ENCODE data around the gene DOC2A. TPM values are rescaled to one million over a fixed set of nuclear protein-coding genes. Genes with fewer than 3 reads are reported as not detected.
"Not testable (repeated sequence)": the region's sequence is repeated elsewhere in the genome, so short reads cannot be mapped to it uniquely, and the experiment has no call there.

The DOC2A gene
- total and polyA plus RNA-seq, 11 donors, result 0.09 to 1.4 (median 0.88) TPM; not detected in 4

- H3K27me3 ChIP-seq, result no peaks in the 10 kb centered on the region
- no peaks in the 10 kb centered on the region for H3K9me3 ChIP-seq
- DNase-seq (peak in 2 of 5 donors; percentile 41 to 46), ATAC-seq (peak; percentile 47 to 84 (median 62))
- intact Hi-C loops (cut with DNase I), result loop anchor here in 8 of 10 donors (1.0 to 5.0 kb wide), 4 partner anchors 11 to 100 kb away; partner anchors contain the start of genes HIRIP3 (in 4 of the 8), INO80E (in 4 of the 8), KCTD13 (in 3 of the 8) and CDIPT (in 1 of the 8)
- H3K27ac ChIP-seq, result peak overlapping the region; percentile 76 to 98 (median 96)
- TF ChIP-seq CTCF (IDR thresholded peaks at IDR 0.05) (no peak), POLR2A (IDR thresholded peaks at IDR 0.05) (no peak)
- peaks cover 0 to 35% (median 13%) of the 10 kb centered on the region in 9 donors for H3K36me3 ChIP-seq
- H3K4me1 ChIP-seq, result peaks cover 0 to 35% (median 18%) of the 10 kb centered on the region in 12 donors
- peak overlapping the region; percentile 59 to 98 (median 76) for H3K4me3 ChIP-seq
- 8 to 13% (median 12%) methylated on average over 18 of the region's 18 CpGs for WGBS, 4 donors
These were observed 48.4 kb downstream of the DOC2A start for GRCh38 chr16:29962344-29962994.

- Histone ChIP-seq H3K27ac (peak within 1 kb of the TSS; percentile 76 to 98 (median 96)), H3K4me3 (peak within 1 kb of the TSS; percentile 59 to 98 (median 76)), H3K36me3 (peaks cover 0 to 27% (median 8%) of the 10 kb centered on the region in 9 donors), H3K27me3 (no peaks in the 10 kb centered on the region), H3K4me1 (peaks cover 0 to 35% (median 18%) of the 10 kb centered on the region in 12 donors), H3K9me3 (no peaks in the 10 kb centered on the region)
- 1% methylated on average over 39 to 75 of the region's 75 CpGs for WGBS, 4 donors
- peak; percentile 89 to 99 (median 97) for ATAC-seq
- intact Hi-C loops (cut with DNase I), result loop anchor here in 8 of 10 donors (1.0 to 5.0 kb wide), 5 partner anchors 12 to 99 kb away; partner anchors contain the start of genes HIRIP3 (in 4 of the 8), INO80E (in 4 of the 8), KCTD13 (in 3 of the 8) and CDIPT (in 1 of the 8)
- peak in 1 of 2 donors; percentile 85 for TF ChIP-seq POLR2A (IDR thresholded peaks at IDR 0.05)
- TF ChIP-seq CTCF (IDR thresholded peaks at IDR 0.05), result peak; percentile 23 to 67 (median 48)
- DNase-seq, result peak; percentile 93 to 97 (median 94)
These were observed 49.1 kb downstream of the DOC2A start, which contains the start of gene TMEM219 for GRCh38 chr16:29961479-29962343. TMEM219 (plus strand) TSS chr16:29962079; CDS start chr16:29963144, 1,065 bp downstream.

- ATAC-seq, result no peak
- intact Hi-C loops (cut with DNase I), result loop anchor here in 6 of 10 donors (1.0 to 5.0 kb wide), 3 partner anchors 34 to 36 kb away; partner anchors contain the start of genes HIRIP3 (in 4 of the 6), INO80E (in 4 of the 6) and KCTD13 (in 3 of the 6)
- 58 to 64% (median 60%) methylated on average over 10 of the region's 10 CpGs for WGBS, 4 donors
These were observed 49.7 kb downstream of the DOC2A start for GRCh38 chr16:29961127-29961478.

GRCh38 chr16:29959821-29960220 lies 51.0 kb downstream of the DOC2A start:
- not testable (repeated sequence) for H3K4me3 ChIP-seq, DNase-seq, H3K27me3 ChIP-seq, H3K27ac ChIP-seq, H3K9me3 ChIP-seq, ATAC-seq
- Histone ChIP-seq H3K4me1 (peaks cover 0 to 32% (median 16%) of the 10 kb centered on the region in 12 donors), H3K36me3 (peaks cover 0 to 12% (median 4%) of the 10 kb centered on the region in 9 donors)
- intact Hi-C loops (cut with DNase I), result loop anchor here in 7 of 10 donors (5.0 to 10.0 kb wide), 4 partner anchors 33 to 85 kb away; partner anchors contain the start of genes HIRIP3 (in 4 of the 7), INO80E (in 4 of the 7) and KCTD13 (in 3 of the 7)
- 92 to 95% (median 93%) methylated on average over 4 of the region's 4 CpGs for WGBS, 4 donors

More at GRCh38 chr16:29961127-29961478, 49.7 kb downstream of the DOC2A start:
- H3K27ac ChIP-seq, result peak overlapping the region; percentile 76 to 98 (median 96)
- H3K36me3 ChIP-seq, result peaks cover 0 to 22% (median 5%) of the 10 kb centered on the region in 9 donors
- DNase-seq, result no peak
- TF ChIP-seq CTCF (IDR thresholded peaks at IDR 0.05), result no peak
- no peak for TF ChIP-seq POLR2A (IDR thresholded peaks at IDR 0.05)
- H3K4me1 ChIP-seq, result peaks cover 0 to 35% (median 18%) of the 10 kb centered on the region in 12 donors
- no peaks in the 10 kb centered on the region for H3K27me3 ChIP-seq
- H3K4me3 ChIP-seq, result peak overlapping the region; percentile 59 to 98 (median 76)
- no peaks in the 10 kb centered on the region for H3K9me3 ChIP-seq
